PC-3 (cell line): ENCODE results near the gene SV2C.

Experiments
- CTCF ChIP-seq: fragments of 300-600 bp; sonication (generic); conservative IDR thresholded peaks from 2 replicates; pipeline ENCODE4 v1.5.1; 2017; ENCODE audit warnings: antibody characterized with exemption, low read depth, mild to moderate bottlenecking, low read length
- EZH2 ChIP-seq: fragments of 300-600 bp; sonication (generic); IDR thresholded peaks from one replicate; pipeline ENCODE4 v1.6.1; 2017; ENCODE audit warnings: antibody characterized with exemption, mild to moderate bottlenecking, low read length; ENCODE audit not compliant: unreplicated experiment

DNA sequence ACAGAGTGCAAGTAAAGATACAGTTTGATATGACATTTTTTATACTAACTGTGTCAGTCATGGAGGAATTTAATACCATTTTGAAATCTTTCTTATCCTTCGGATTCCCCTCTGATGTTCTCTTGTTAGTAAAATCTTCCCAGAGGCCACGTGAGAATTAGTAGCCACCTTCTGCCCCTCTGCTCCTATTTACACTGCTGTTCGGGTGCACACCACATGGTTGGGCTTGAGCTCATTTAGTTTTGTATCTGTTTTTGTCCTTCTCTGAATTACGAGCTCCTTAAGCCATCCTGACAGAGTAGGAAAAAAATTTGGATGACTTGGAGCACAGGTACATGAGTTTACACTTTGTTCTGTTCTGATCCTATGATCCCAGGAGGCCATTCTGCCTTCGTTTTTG is 109.7 kb downstream of the SV2C start:
- TF ChIP-seq CTCF (no peak), EZH2 (no peak)
